ENCODE measurements around the gene PRSS33.

The PRSS33 gene

DNA sequence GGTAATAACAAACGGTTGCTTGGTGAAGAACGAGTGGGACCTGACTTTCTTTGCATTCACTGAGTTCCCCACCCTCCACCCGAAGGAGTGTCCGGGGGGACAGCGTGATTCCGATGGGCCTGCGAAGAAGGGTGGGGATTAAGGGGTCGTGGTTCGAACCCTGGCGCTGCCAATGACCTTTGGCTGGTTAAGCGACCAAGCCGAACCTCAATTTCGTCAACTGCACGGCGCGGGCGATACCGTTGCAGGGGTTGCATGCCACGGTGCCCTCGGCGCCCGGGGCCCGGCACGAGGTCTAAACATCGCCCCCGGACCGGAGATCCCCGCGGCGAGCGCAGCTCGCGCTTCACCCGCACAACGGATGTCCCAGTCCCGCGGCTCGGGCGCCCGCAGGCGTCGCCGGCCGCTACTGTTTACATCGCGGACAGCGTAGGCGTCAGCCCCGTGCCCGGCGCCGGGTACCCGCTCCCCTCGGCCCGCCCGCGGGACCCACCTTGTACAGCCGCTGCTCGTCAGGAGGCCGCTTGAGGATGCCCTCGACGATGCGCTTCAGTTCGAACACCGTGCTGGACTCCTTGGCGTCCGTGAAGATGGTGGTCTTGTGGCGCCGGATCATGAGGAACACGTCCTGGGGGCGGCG, 10.7 kb downstream of the PRSS33 start:
- no peak for DNase-seq

- DNase-seq, result no peak
These were observed 11.4 kb downstream of the PRSS33 start for GRCh38 chr16:2775765-2776499.

DNA sequence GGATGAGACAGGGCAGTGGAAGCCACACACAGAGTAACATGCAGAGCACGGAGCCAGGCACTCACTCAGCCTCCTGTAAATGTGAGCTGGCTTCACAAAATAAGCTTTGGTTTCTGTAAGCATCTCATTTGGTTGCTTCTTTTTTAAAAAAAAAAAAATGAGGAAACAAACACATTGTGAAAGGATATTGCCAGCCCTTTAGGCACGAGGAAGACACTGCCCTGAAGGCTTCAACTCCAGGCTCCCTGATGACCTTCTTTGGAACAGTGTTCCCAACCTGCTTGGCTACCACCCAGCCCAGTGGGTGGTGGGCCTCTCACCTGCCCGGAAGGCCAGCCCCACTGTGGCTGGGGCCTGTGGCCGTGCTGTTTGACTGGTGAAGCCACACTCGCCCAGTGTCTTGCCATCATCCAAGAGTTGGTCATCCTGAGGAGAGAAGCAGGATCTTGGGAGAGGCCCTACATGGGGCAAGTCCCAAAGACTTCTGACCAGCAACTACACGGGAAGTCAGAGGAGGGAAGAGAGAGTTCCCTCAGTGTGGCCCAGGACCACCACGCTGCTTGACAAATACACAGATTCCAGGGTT, 12.1 kb downstream of the PRSS33 start:
- no peak for DNase-seq

- DNase-seq, result no peak
These were observed 13.0 kb downstream of the PRSS33 start for GRCh38 chr16:2774161-2774891.

DNA sequence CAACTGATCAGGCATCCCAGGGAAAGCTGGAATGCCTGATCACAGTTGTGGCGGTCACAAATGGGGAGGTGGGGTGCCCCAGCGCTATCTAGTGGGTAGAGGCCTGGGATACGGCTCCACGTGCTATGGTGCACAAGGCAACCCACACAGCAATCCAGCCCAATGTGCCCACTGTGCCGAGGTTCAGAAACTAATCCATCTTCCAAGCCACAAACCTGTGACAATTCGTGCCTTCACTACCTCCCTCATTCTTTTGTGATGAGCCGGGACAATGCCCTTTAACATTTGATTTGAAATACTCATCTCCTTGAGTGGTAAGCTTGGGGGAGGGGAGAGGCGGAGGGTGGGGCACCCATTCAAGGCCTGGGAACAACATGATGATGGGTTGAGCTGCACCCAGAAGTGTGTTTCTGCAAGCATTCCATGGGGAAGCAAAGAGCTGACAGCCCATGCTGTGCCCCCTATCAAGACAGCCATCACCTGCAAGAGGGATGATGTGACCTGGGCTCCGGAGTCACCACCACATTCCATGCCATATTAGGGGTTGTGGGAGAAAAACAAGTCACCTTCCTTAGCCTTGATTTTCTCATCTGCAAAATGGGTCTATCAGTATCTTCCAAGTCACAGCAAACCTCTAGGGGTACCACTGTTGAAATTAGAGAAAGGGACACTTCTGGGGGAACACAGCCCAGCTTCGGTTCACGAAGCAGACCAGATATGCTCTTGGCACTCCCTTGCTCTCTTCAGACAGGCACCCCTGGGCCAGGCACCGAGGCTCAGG, 14.0 kb downstream of the PRSS33 start:
- no peak for DNase-seq

GRCh38 chr16:2771496-2772402, 15.6 kb downstream of the PRSS33 start:
- no peak for DNase-seq

DNA sequence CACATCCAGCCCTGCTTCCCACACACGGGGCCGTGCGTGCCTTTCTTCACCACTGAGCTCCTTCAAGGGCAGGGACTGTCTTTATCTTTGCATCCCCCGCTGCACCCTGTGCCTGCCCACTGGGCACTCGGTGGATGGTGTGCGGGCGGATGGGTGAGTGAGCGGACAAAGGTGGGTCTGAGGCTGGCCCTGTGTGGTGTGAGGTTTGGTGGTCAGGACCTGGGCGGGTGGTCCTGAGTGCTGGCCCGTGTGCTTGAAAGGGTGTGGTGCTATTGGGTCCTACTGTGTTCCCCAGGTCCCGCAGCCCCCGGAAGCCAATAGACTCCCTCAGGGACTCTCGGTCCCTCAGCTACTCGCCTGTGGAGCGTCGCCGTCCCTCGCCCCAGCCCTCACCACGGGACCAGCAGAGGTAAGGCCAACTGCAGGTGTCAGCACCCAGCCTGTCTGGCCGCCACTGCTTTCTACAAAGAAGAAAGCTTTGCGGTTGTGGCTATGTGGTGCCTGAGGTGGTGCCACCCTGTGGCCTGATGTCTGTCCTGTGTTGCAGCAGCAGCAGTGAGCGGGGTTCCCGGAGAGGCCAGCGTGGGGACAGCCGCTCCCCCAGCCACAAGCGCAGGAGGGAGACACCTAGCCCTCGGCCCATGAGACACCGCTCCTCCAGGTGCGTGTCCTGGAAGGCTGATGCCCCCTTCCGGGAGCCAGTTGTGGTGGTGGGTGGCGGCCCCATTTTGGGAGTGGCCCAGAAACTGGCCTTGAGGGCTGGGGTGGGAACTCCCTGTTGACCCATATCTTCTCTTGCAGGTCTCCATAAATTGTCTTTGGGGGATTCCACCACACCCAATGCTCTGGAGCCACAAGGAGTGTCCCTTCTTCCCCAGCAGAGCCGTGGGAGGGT, 17.1 kb downstream of the PRSS33 start:
- no peak for DNase-seq

DNA sequence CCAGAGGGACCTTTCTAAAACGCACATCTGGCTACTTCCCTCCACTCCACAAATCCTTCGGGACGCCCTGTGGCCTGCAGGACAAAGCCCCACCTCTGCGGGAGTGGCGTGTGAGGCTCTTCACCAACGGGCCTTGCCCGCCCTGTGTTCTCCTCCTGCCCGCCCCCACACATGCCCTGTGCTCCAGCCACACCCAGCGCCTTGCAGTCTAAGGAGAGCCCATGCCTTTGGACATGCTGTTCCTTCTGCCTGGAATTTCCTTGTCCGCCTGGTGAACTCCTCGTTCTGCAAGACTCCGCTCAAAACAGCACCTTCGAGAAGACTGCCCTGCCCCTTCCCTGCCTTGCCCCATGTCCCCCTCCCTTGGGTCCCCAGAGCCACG, 17.7 kb downstream of the PRSS33 start:
- DNase-seq, result no peak

GRCh38 chr16:2769100-2769529, 18.2 kb downstream of the PRSS33 start:
- no peak for DNase-seq

- no peak for DNase-seq
These were observed 18.8 kb downstream of the PRSS33 start for GRCh38 chr16:2768403-2769089.

DNA sequence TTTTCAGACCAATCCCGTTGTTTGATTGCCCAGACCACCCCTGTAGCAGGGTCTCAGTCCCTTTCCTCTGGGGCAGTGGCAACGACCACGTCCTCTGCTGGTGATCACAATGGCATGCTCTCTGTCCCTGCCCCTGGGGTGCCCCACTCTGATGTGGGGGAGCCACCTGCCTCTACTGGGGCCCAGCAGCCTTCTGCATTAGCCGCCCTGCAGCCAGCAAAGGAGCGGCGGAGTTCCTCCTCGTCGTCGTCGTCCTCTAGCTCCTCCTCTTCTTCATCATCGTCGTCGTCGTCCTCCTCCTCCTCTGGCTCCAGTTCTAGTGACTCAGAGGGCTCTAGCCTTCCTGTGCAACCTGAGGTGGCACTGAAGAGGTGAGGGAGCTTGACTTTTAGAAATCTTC, 19.5 kb downstream of the PRSS33 start:
- no peak for DNase-seq

DNA sequence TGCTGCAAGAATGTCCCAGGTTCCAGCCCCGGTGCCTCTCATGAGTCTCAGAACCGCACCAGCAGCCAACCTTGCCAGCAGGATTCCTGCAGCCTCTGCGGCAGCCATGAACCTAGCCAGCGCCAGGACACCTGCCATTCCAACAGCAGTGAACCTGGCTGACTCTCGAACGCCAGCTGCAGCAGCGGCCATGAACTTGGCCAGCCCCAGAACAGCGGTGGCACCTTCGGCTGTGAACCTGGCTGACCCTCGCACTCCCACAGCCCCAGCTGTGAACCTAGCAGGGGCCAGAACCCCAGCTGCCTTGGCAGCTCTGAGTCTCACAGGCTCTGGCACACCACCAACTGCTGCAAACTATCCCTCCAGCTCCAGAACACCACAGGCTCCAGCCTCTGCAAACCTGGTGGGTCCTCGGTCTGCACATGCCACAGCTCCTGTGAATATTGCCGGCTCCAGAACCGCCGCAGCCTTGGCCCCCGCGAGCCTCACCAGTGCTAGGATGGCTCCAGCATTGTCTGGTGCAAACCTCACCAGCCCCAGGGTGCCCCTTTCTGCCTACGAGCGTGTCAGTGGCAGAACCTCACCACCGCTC, 20.1 kb downstream of the PRSS33 start:
- no peak for DNase-seq

DNA sequence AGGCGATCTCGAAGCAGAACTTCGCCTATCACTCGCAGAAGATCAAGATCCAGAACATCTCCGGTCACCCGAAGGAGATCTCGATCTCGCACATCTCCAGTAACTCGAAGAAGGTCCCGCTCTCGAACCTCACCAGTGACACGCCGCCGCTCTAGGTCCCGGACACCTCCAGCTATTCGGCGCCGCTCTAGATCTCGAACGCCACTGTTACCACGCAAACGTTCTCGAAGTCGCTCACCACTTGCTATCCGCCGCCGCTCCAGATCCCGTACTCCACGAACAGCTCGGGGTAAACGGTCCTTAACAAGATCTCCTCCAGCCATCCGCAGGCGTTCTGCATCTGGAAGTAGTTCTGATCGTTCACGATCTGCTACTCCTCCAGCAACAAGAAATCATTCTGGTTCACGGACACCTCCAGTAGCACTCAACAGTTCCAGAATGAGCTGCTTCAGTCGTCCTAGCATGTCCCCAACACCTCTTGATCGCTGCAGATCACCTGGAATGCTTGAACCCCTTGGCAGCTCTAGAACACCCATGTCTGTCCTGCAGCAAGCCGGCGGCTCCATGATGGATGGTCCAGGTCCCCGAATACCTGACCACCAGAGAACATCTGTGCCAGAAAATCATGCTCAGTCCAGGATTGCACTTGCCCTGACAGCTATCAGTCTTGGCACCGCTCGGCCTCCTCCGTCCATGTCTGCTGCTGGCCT, 20.8 kb downstream of the PRSS33 start:
- DNase-seq, result no peak

DNA sequence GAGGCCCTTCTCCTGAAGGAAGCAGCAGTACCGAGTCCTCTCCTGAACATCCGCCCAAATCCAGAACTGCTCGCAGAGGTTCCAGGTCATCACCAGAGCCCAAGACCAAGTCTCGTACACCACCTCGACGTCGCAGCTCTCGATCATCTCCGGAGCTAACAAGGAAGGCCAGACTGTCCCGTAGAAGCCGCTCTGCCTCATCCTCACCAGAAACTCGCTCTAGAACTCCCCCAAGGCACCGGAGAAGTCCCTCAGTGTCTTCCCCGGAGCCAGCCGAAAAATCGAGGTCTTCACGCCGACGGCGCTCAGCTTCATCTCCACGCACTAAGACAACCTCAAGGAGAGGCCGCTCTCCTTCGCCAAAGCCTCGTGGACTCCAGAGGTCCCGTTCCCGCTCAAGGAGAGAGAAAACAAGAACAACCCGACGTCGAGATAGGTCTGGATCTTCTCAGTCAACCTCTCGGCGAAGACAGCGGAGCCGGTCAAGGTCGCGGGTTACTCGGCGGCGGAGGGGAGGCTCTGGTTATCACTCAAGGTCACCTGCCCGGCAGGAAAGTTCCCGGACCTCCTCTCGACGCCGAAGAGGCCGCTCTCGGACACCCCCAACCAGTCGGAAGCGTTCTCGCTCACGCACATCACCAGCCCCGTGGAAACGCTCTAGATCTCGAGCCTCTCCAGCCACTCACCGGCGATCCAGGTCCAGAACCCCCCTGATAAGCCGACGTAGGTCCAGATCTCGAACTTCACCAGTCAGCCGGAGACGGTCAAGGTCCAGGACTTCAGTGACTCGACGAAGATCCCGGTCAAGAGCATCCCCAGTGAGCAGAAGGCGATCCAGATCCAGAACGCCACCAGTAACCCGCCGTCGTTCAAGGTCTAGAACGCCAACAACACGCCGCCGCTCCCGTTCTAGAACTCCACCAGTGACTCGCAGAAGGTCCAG, 21.6 kb downstream of the PRSS33 start:
- DNase-seq, result no peak

GRCh38 chr16:2764718-2765117, 22.6 kb downstream of the PRSS33 start:
- no peak for DNase-seq

GRCh38 chr16:2763173-2763572, 24.2 kb downstream of the PRSS33 start:
- DNase-seq, result no peak

- no peak for DNase-seq
These were observed 24.6 kb downstream of the PRSS33 start for GRCh38 chr16:2762711-2763110.

All from activated gamma-delta T cell (primary cell).